Common myeloid progenitor, CD34-positive (primary cell): ENCODE measurements around the gene MUC20.

ENCODE experiments used
- CTCF ChIA-PET: fragments of 350-600 bp; sonication (Branson Sonifier 250); formaldehyde crosslinking; loops from one replicate; lab custom pipeline; 2021; ENCODE audit warnings: antibody characterized with exemption; lab: Charles Lee
- POLR2A ChIA-PET: fragments of 350-600 bp; sonication (Branson Sonifier 250); formaldehyde crosslinking; loops from one replicate; lab custom pipeline; 2021; ENCODE audit warnings: antibody characterized with exemption; lab: Charles Lee
- DNase-seq, 3 donors: peaks; one replicate each; pipeline versions ENCODE4 v3.0.0 to v3.0.0-alpha.2; 2013
- H3K27ac ChIP-seq, 2 experiments: 1 replicate in 1 of 2; 2 replicates in 1 of 2; pipeline ENCODE4 v1.7.0; 2013; ENCODE audit warnings: inconsistent platforms in 2 of 2, low read length in 2 of 2, mild to moderate bottlenecking in 2 of 2, low read depth in 1 of 2, moderate library complexity in 1 of 2; ENCODE audit not compliant: severe bottlenecking in 2 of 2, insufficient read depth in 1 of 2, poor library complexity in 1 of 2
- H3K27me3 ChIP-seq, 5 experiments: replicated peaks in 2 of 5; 1 replicate in 3 of 5; 2 replicates in 2 of 5; pipeline versions ENCODE4 v1.6.1 to v1.7.0; 2013; ENCODE audit warnings: low read length in 4 of 5, mild to moderate bottlenecking in 2 of 5, moderate library complexity in 2 of 5, inconsistent platforms in 1 of 5; ENCODE audit not compliant: insufficient read depth in 5 of 5, control insufficient read depth in 4 of 5
- H3K36me3 ChIP-seq, 4 experiments: 1 replicate in 2 of 4; 2 replicates in 2 of 4; pipeline versions ENCODE4 v1.6.1 to v1.7.0; 2013; ENCODE audit warnings: low read length in 3 of 4, control low read depth in 1 of 4, mild to moderate bottlenecking in 1 of 4; ENCODE audit not compliant: control insufficient read depth in 4 of 4, insufficient read depth in 4 of 4
- H3K4me1 ChIP-seq, 4 experiments: 1 replicate in 3 of 4; 2 replicates in 1 of 4; pipeline versions ENCODE4 v1.6.1 to v1.7.1; 2013; ENCODE audit warnings: low read length in 3 of 4, mild to moderate bottlenecking in 3 of 4, control low read depth in 1 of 4, inconsistent platforms in 1 of 4, moderate library complexity in 1 of 4; ENCODE audit not compliant: control insufficient read depth in 4 of 4, insufficient read depth in 4 of 4; ENCODE audit errors: control extremely low read depth in 1 of 4
- H3K4me3 ChIP-seq, 7 experiments: 1 replicate in 4 of 7; 2 replicates in 3 of 7; pipeline versions ENCODE4 v1.5.1 to v1.7.0; 2013; ENCODE audit warnings: mild to moderate bottlenecking in 7 of 7, low read length in 6 of 7, moderate library complexity in 6 of 7, inconsistent platforms in 2 of 7, low read depth in 2 of 7, control low read depth in 1 of 7; ENCODE audit not compliant: insufficient read depth in 4 of 7, control insufficient read depth in 1 of 7; ENCODE audit errors: extremely low read depth in 1 of 7
- H3K9me3 ChIP-seq, 5 experiments: 1 replicate in 4 of 5; 2 replicates in 1 of 5; pipeline versions ENCODE4 v1.6.1 to v1.7.1; 2013; ENCODE audit warnings: low read length in 4 of 5, mild to moderate bottlenecking in 2 of 5, inconsistent platforms in 1 of 5, low read depth in 1 of 5, moderate library complexity in 1 of 5; ENCODE audit not compliant: control insufficient read depth in 4 of 5, insufficient read depth in 2 of 5; ENCODE audit errors: control extremely low read depth in 1 of 5
- WGBS: methylation state at CpG from one replicate; pipeline ENCODE4 v1.1.5; 2013; ENCODE audit not compliant: insufficient coverage; 5-methylcytosine and 5-hydroxymethylcytosine counted together

Gene MUC20

GRCh38 chr3:195752546-195753331 is 32.0 kb downstream of the MUC20 start:
- ChIA-PET CTCF (interaction anchor here (1.5 kb wide), 1 partner anchor 97 kb away, joined by 4 read pairs; no protein-coding TSS in a partner anchor), POLR2A (interaction anchor here (0.6 to 0.8 kb wide), 2 partner anchors 22 to 666 kb away, joined by 3 read pairs; no protein-coding TSS in a partner anchor)
- Histone ChIP-seq H3K36me3 (no peaks in the 10 kb centered on the region), H3K4me3 (no peak overlapping the region), H3K4me1 (peaks cover 0 to 18% (median 8%) of the 10 kb centered on the region in 4 experiments), H3K9me3 (no peaks in the 10 kb centered on the region), H3K27ac (no peak overlapping the region), H3K27me3 (no peaks in the 10 kb centered on the region)
- DNase-seq: no peak
- 88% methylated on average over 16 of the region's 26 CpGs for WGBS

DNA sequence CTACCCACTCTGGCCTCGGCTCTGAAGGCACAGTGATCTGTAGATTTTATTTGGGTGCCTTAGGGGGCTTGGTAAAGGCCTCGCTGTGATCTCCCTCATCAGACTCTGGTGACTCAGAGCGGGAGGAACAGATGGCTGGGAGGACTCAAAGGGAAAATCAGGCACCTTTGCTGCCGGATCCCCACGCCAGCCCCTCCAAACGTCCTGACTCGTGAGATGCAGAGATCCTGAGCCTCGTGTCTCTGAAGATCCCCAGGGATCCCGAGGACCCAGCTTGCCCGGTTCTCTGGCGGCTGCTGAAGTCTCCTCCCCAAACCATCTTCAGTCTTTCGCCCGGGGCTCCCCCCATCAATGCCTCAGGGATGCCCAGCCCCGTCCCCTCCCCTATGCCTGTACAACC is 32.8 kb downstream of the MUC20 start:
- ChIA-PET CTCF (interaction anchor here (1.5 kb wide), 1 partner anchor 96 kb away, joined by 4 read pairs; no protein-coding TSS in a partner anchor), POLR2A (no interaction called here)
- Histone ChIP-seq H3K9me3 (no peaks in the 10 kb centered on the region), H3K36me3 (no peaks in the 10 kb centered on the region), H3K4me3 (no peak overlapping the region), H3K27ac (no peak overlapping the region), H3K4me1 (peaks cover 0 to 13% (median 3%) of the 10 kb centered on the region in 4 experiments), H3K27me3 (peaks cover 0 to 4% (median 0%) of the 10 kb centered on the region in 5 experiments)
- 97% methylated on average over 13 of the region's 14 CpGs for WGBS
- no peak for DNase-seq

DNA sequence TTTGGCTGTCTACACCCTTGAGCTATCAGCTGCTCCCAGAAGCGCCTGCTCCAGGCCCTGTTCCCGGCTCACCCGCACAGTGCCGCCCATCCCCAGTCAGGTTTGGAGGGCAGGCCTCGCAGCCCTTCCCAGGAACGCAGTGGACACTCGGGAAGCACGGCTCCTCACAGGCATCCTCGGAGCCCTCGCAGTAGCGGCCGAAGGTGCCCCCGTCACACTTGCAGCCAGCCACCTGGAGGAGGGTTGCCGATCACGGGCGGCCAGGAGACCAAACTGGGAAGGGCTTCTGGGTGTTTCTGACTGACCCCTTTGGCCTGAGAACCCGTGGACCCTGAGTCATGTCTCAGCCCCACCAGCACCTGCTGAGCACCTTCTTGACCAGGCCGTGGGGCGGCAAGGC is 33.4 kb downstream of the MUC20 start:
- POLR2A ChIA-PET: no interaction called here
- CTCF ChIA-PET: interaction anchor here (1.5 kb wide), 1 partner anchor 96 kb away, joined by 4 read pairs; no protein-coding TSS in a partner anchor
- Histone ChIP-seq H3K4me1 (peaks cover 0 to 10% (median 3%) of the 10 kb centered on the region in 4 experiments), H3K27me3 (peaks cover 0 to 4% (median 0%) of the 10 kb centered on the region in 5 experiments), H3K4me3 (no peak overlapping the region), H3K36me3 (no peaks in the 10 kb centered on the region), H3K9me3 (no peaks in the 10 kb centered on the region), H3K27ac (no peak overlapping the region)
- no peak for DNase-seq
- WGBS: 95% methylated on average over 19 of the region's 19 CpGs

DNA sequence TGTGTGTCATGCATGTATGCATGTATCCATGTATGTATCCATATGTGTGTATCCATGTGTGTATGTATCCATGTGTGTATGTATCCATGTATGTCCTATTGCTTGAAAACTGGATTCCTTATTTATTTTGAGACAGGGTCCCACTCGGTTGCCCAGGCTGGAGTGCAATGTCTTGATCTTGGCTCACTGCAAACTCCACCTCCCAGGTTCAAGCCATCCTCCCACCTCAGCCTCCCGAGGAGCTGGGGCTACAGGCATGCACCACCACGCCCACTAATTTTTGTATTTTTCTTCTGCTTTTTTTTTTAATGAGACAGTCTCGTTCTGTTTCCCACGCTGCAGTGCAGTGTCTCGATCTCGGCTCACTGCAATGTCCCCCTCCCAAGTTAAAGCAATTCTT is 34.1 kb downstream of the MUC20 start:
- 95% methylated on average over 7 of the region's 7 CpGs for WGBS
- CTCF ChIA-PET: interaction anchor here (0.6 to 1.1 kb wide), 3 partner anchors 17 to 269 kb away, joined by 3 to 6 read pairs (median 3); no protein-coding TSS in a partner anchor
- no peak overlapping the region for H3K4me3 ChIP-seq

DNA sequence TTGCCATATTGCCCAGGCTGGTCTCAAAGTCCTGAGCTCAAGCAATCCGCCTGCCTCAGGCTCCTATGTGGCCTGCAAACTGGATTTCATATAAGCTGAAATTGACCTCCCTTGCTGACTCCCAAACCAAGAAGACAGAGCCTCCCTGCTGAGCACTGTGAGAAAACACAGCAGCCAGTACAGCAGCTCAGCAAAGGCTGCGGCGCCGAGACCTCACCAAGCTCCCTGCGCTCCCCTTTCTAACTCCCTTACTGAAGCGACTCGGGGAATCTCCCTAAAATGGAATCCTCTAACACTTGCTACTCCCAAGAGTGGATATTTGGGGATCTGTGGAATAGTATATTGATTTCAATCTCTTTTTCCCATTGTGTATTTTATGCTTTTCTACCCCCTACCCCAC is 34.6 kb downstream of the MUC20 start:
- ChIA-PET CTCF (interaction anchor here (1.0 to 1.1 kb wide), 2 partner anchors 17 to 268 kb away, joined by 3 to 6 read pairs; no protein-coding TSS in a partner anchor), POLR2A (no interaction called here)
- 90% methylated on average over 2 of the region's 7 CpGs for WGBS

More for the DNA sequence above, 34.1 kb downstream of the MUC20 start:
- no peak overlapping the region for H3K27ac ChIP-seq
- H3K27me3 ChIP-seq: peaks cover 0 to 7% (median 0%) of the 10 kb centered on the region in 5 experiments
- no peaks in the 10 kb centered on the region for H3K9me3 ChIP-seq
- DNase-seq: no peak
- no peaks in the 10 kb centered on the region for H3K36me3 ChIP-seq
- H3K4me1 ChIP-seq: peaks cover 0 to 10% (median 3%) of the 10 kb centered on the region in 4 experiments
- POLR2A ChIA-PET: no interaction called here

DNA sequence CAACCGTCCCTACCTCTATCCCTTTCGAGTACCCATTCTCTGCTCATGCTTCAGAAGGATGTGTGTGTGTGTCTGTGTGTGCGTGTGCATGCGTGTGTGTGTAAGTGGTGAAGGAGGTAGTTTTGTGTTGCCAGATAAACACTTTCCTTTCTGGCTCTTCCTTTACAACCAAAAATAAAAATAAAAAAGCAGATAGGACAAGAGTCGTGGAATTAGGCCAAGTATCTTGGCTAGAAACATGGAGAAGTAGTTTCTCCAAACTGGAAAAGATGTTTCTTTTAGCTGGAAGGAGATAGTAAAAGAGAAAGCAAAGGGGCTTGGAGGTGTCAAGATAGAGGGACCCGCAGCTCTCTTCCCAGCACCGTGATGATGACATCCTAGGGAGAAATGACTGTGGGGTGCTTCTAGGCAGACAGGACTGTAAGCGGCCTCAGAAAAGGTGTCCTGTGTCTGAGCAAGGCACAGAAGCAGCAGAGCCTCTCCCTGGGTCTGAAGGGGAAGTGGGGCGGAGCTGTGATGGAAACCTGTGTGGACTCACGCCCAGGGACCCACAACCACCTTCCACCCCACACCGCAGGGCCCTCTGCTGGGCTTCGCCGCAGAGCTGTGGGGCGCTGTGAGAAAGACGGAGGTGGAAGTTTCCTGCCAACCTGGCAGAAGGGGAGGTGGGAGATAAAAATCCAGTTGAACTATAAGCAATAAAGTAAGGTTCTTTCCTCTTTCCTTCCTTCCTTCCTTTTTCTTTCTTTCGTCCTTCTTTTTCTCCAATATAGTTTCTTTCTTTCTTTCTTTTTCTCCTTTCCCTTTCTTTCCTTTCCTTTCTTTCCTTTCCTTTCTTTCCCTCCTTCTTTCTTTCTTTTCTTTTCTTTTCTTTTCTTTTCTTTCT is 35.3 kb downstream of the MUC20 start:
- ChIA-PET CTCF (interaction anchor here (1.0 to 1.2 kb wide), 2 partner anchors 17 to 267 kb away, joined by 3 to 4 read pairs; no protein-coding TSS in a partner anchor), POLR2A (no interaction called here)
- peak; percentile 14 to 81 (median 70) for DNase-seq

More for the DNA sequence above, 34.6 kb downstream of the MUC20 start:
- H3K9me3 ChIP-seq: no peaks in the 10 kb centered on the region
- no peak overlapping the region for H3K27ac ChIP-seq
- peaks cover 0 to 10% (median 3%) of the 10 kb centered on the region in 4 experiments for H3K4me1 ChIP-seq
- DNase-seq: no peak
- no peaks in the 10 kb centered on the region for H3K36me3 ChIP-seq
- H3K27me3 ChIP-seq: peaks cover 0 to 7% (median 0%) of the 10 kb centered on the region in 5 experiments
- H3K4me3 ChIP-seq: no peak overlapping the region

More for the DNA sequence above, 35.3 kb downstream of the MUC20 start:
- Histone ChIP-seq H3K4me3 (no peak overlapping the region), H3K27ac (no peak overlapping the region), H3K4me1 (peaks cover 0 to 10% (median 3%) of the 10 kb centered on the region in 4 experiments), H3K27me3 (peaks cover 0 to 7% (median 0%) of the 10 kb centered on the region in 5 experiments), H3K9me3 (no peaks in the 10 kb centered on the region), H3K36me3 (no peaks in the 10 kb centered on the region)
- WGBS: 55% methylated on average over 8 of the region's 16 CpGs
